Adipocyte (in vitro differentiated cells): ENCODE results near the gene FAM117A.
"Not testable (repeated sequence)": the region's sequence is repeated elsewhere in the genome, so short reads cannot be mapped to it uniquely, and the experiment has no call there.

Source experiments
- DNase-seq: peaks from one replicate; pipeline ENCODE4 v3.0.0-alpha.2; 2015; ENCODE audit warnings: low read depth
- H3K27me3 ChIP-seq: replicated peaks from 2 replicates; pipeline ENCODE4 v1.7.0; 2013; ENCODE audit warnings: mild to moderate bottlenecking, low read length, moderate library complexity; ENCODE audit not compliant: control insufficient read depth, insufficient read depth
- H3K36me3 ChIP-seq: 2 replicates; pipeline ENCODE4 v1.7.0; 2013; ENCODE audit warnings: low read length, mild to moderate bottlenecking, moderate library complexity; ENCODE audit not compliant: control insufficient read depth, insufficient read depth, severe bottlenecking
- H3K4me1 ChIP-seq: 2 replicates; pipeline ENCODE4 v1.7.0; 2013; ENCODE audit warnings: mild to moderate bottlenecking, low read length, moderate library complexity; ENCODE audit not compliant: control insufficient read depth, insufficient read depth
- H3K4me3 ChIP-seq: 2 replicates; pipeline ENCODE4 v1.7.0; 2013; ENCODE audit warnings: mild to moderate bottlenecking, low read length, moderate library complexity
- H3K9ac ChIP-seq: 2 replicates; pipeline ENCODE4 v1.7.0; 2013; ENCODE audit warnings: mild to moderate bottlenecking, low read length, moderate library complexity
- H3K9me3 ChIP-seq: 2 replicates; pipeline ENCODE4 v1.7.0; 2013; ENCODE audit warnings: mild to moderate bottlenecking, low read length, moderate library complexity; ENCODE audit not compliant: control insufficient read depth

FAM117A gene

GRCh38 chr17:49687878-49688491 lies 75.9 kb downstream of the FAM117A start:
- no peak overlapping the region for H3K4me3 ChIP-seq
- H3K36me3 ChIP-seq, result no peaks in the 10 kb centered on the region
- H3K27me3 ChIP-seq, result no peaks in the 10 kb centered on the region
- H3K4me1 ChIP-seq, result peaks cover 14% of the 10 kb centered on the region
- DNase-seq, result no peak
- no peak overlapping the region for H3K9ac ChIP-seq
- no peaks in the 10 kb centered on the region for H3K9me3 ChIP-seq

GRCh38 chr17:49681106-49681979 lies 82.6 kb downstream of the FAM117A start:
- no peaks in the 10 kb centered on the region for H3K9me3 ChIP-seq
- no peak for DNase-seq

GRCh38 chr17:49680314-49680713 lies 83.6 kb downstream of the FAM117A start:
- Histone ChIP-seq H3K4me1 (peaks cover 14% of the 10 kb centered on the region), H3K4me3 (no peak overlapping the region)

More at GRCh38 chr17:49681106-49681979, 82.6 kb downstream of the FAM117A start:
- Histone ChIP-seq H3K9ac (no peak overlapping the region), H3K36me3 (no peaks in the 10 kb centered on the region), H3K4me3 (no peak overlapping the region), H3K4me1 (peaks cover 8% of the 10 kb centered on the region), H3K27me3 (peaks cover 2% of the 10 kb centered on the region)

GRCh38 chr17:49677933-49678847 lies 85.7 kb downstream of the FAM117A start, which contains the start of gene SPOP:
Gene SPOP (minus strand): TSS chr17:49678097. CDS start chr17:49622810, 55,287 bp downstream.
- H3K4me1 ChIP-seq, result peaks cover 20% of the 10 kb centered on the region
- H3K9me3 ChIP-seq, result no peaks in the 10 kb centered on the region
- peak; percentile 100 for DNase-seq
- peak within 1 kb of the TSS; percentile 87 for H3K9ac ChIP-seq
- peaks cover 5% of the 10 kb centered on the region for H3K36me3 ChIP-seq
- H3K4me3 ChIP-seq, result peak within 1 kb of the TSS; percentile 87
- H3K27me3 ChIP-seq, result peaks cover 2% of the 10 kb centered on the region

More at GRCh38 chr17:49680314-49680713, 83.6 kb downstream of the FAM117A start:
- H3K9ac ChIP-seq, result no peak overlapping the region
- no peak for DNase-seq
- peaks cover 2% of the 10 kb centered on the region for H3K27me3 ChIP-seq
- no peaks in the 10 kb centered on the region for H3K36me3 ChIP-seq
- no peaks in the 10 kb centered on the region for H3K9me3 ChIP-seq

- DNase-seq, result peak; percentile 98
- Histone ChIP-seq H3K27me3 (no peaks in the 10 kb centered on the region), H3K4me3 (peak overlapping the region; percentile 87), H3K4me1 (peaks cover 20% of the 10 kb centered on the region), H3K36me3 (peaks cover 5% of the 10 kb centered on the region), H3K9ac (peak overlapping the region; percentile 87), H3K9me3 (no peaks in the 10 kb centered on the region)
Measured at GRCh38 chr17:49677134-49677932, 86.6 kb downstream of the FAM117A start.

GRCh38 chr17:49676276-49676868 lies 87.6 kb downstream of the FAM117A start:
- peak overlapping the region; percentile 87 for H3K4me3 ChIP-seq
- H3K27me3 ChIP-seq, result no peaks in the 10 kb centered on the region
- DNase-seq, result peak; percentile 41
- peak overlapping the region; percentile 87 for H3K9ac ChIP-seq
- peaks cover 20% of the 10 kb centered on the region for H3K4me1 ChIP-seq
- peaks cover 5% of the 10 kb centered on the region for H3K36me3 ChIP-seq
- H3K9me3 ChIP-seq, result no peaks in the 10 kb centered on the region

- H3K9ac ChIP-seq, result no peak overlapping the region
- H3K4me1 ChIP-seq, result peaks cover 31% of the 10 kb centered on the region
- H3K4me3 ChIP-seq, result no peak overlapping the region
- no peaks in the 10 kb centered on the region for H3K9me3 ChIP-seq
- no peak for DNase-seq
- peaks cover 5% of the 10 kb centered on the region for H3K36me3 ChIP-seq
- no peaks in the 10 kb centered on the region for H3K27me3 ChIP-seq
Measured at GRCh38 chr17:49674507-49674906, 89.4 kb downstream of the FAM117A start.

- DNase-seq, H3K4me3 ChIP-seq: not testable (repeated sequence)
- H3K4me1 ChIP-seq, result peaks cover 31% of the 10 kb centered on the region
Measured at GRCh38 chr17:49673679-49674078, 90.3 kb downstream of the FAM117A start.

GRCh38 chr17:49670641-49671040 lies 93.3 kb downstream of the FAM117A start:
- H3K9ac ChIP-seq, result no peak overlapping the region
- DNase-seq, result no peak
- H3K27me3 ChIP-seq, result no peaks in the 10 kb centered on the region
- peaks cover 9% of the 10 kb centered on the region for H3K36me3 ChIP-seq
- no peak overlapping the region for H3K4me3 ChIP-seq
- H3K9me3 ChIP-seq, result no peaks in the 10 kb centered on the region
- peaks cover 16% of the 10 kb centered on the region for H3K4me1 ChIP-seq

More at GRCh38 chr17:49673679-49674078, 90.3 kb downstream of the FAM117A start:
- not testable (repeated sequence) for H3K9me3 ChIP-seq, H3K36me3 ChIP-seq, H3K9ac ChIP-seq, H3K27me3 ChIP-seq

GRCh38 chr17:49670002-49670401 lies 93.9 kb downstream of the FAM117A start:
- Histone ChIP-seq H3K9ac (no peak overlapping the region), H3K4me1 (peaks cover 14% of the 10 kb centered on the region), H3K36me3 (peaks cover 6% of the 10 kb centered on the region), H3K9me3 (no peaks in the 10 kb centered on the region), H3K27me3 (no peaks in the 10 kb centered on the region), H3K4me3 (no peak overlapping the region)
- DNase-seq, result no peak
